ENCODE data around the gene CEP126. TPM values are rescaled to one million over a fixed set of nuclear protein-coding genes. Genes with fewer than 3 reads are reported as not detected.
A peak's percentile ranks its signal among the peaks of the same experiment; 100 is the strongest.

Gene CEP126
- total RNA-seq, 2 donors from 2014 or later: 2.6 to 3.6 TPM

DNA sequence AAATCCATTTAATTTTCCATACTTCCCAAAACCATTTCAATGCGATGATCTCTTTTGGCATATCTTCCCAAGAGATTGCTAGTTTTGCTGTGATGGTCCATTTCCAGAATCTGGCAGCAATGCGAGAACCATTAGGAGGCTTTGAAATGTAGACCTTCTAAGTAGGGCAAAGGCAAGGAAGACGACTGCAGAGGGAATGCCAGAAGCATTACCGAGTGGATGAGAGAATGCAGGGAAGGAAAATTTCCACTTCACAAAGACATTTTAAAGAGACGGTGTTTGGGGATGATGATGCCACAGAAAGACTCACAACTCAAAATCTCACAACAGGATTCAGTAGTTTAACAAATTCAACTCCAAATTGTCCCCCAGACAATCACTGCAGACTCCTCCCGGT lies 471 bp upstream of the CEP126 start:
- Histone ChIP-seq H3K9me3 (no peaks in the 10 kb centered on the region), H3K9ac (ENCODE audit: low read depth in 2 of 2, low read length in 2 of 2) (peak overlapping the region in 1 of 2 donors; percentile 62), H3K4me3 (peak overlapping the region; percentile 79), H3K27ac (peak overlapping the region; percentile 71), H3K36me3 (no peaks in the 10 kb centered on the region), H3K27me3 (no peaks in the 10 kb centered on the region), H3K4me1 (peaks cover 7% of the 10 kb centered on the region)
- TF ChIP-seq, protein P1, sequence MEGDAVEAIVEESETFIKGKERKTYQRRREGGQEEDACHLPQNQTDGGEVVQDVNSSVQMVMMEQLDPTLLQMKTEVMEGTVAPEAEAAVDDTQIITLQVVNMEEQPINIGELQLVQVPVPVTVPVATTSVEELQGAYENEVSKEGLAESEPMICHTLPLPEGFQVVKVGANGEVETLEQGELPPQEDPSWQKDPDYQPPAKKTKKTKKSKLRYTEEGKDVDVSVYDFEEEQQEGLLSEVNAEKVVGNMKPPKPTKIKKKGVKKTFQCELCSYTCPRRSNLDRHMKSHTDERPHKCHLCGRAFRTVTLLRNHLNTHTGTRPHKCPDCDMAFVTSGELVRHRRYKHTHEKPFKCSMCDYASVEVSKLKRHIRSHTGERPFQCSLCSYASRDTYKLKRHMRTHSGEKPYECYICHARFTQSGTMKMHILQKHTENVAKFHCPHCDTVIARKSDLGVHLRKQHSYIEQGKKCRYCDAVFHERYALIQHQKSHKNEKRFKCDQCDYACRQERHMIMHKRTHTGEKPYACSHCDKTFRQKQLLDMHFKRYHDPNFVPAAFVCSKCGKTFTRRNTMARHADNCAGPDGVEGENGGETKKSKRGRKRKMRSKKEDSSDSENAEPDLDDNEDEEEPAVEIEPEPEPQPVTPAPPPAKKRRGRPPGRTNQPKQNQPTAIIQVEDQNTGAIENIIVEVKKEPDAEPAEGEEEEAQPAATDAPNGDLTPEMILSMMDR (IDR thresholded peaks at IDR 0.05): no peak
- intact Hi-C loops (cut with DNase I): no loop called here
- DNase-seq: no peak

DNA sequence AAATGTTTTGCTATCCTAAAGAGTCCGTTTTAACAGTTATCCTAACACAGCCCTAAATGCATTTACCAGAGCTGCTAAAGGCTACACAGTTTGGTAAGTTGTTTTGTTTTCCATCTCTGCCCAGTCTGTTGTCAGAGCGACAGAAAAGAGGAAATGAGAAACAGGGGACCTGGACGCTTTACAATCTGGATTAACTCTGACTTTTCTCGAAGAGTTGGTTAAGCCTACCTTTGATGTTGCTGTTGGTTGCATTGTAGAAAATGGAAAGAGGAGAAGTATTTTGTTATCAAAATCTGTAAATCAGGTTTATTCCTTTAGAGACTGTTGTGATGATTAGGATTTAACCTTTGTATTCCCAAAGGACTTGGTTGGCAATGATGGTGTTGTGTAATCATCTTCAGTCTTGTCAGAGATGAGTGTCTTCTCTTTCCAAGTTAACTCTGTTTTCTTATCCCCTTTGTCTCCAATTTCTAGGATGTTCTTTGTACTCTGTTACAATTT lies 1.0 kb downstream of the CEP126 start:
- no peak for DNase-seq
- Histone ChIP-seq H3K9ac (ENCODE audit: low read depth in 2 of 2, low read length in 2 of 2) (peak overlapping the region; percentile 62), H3K9me3 (no peaks in the 10 kb centered on the region), H3K27me3 (no peaks in the 10 kb centered on the region), H3K4me1 (peaks cover 7% of the 10 kb centered on the region), H3K27ac (peak overlapping the region; percentile 71), H3K4me3 (peak overlapping the region; percentile 79), H3K36me3 (no peaks in the 10 kb centered on the region)
- TF ChIP-seq, protein P1 (IDR thresholded peaks at IDR 0.05): no peak
- intact Hi-C loops (cut with DNase I): no loop called here

DNA sequence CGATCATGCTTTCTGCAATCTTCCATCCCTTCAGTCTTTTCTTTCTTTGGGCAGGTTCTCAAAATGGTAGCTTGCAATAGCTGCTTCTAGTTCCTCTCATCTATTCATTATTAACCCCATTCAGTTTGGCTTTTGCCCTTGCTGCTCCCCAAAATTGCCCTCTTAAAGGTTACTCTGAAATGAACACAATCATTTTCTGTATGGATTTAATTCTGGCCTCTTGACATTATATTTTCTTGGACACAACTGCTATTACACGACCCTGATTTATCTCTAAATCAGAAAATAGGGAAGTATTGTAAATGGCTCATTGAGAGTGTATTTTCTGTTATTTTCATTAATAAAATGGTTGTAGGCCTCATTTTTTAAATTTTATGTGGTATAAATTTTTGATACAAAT lies 1.6 kb downstream of the CEP126 start, which contains the start of gene ANGPTL5:
Gene ANGPTL5, minus strand, starts transcription at position 101 of the 400 bp plus-strand sequence. CDS start 8,613 bp downstream, outside the sequence.
- TF ChIP-seq, protein P1 (IDR thresholded peaks at IDR 0.05): no peak
- no peak for DNase-seq
- H3K4me1 ChIP-seq: peaks cover 7% of the 10 kb centered on the region
- H3K36me3 ChIP-seq: no peaks in the 10 kb centered on the region
- no peaks in the 10 kb centered on the region for H3K27me3 ChIP-seq
- intact Hi-C loops (cut with DNase I): no loop called here
- H3K9ac ChIP-seq (ENCODE audit: low read depth in 2 of 2, low read length in 2 of 2): peak within 1 kb of the TSS; percentile 62
- H3K27ac ChIP-seq: peak within 1 kb of the TSS; percentile 71
- H3K4me3 ChIP-seq: peak within 1 kb of the TSS; percentile 79
- H3K9me3 ChIP-seq: no peaks in the 10 kb centered on the region

DNA sequence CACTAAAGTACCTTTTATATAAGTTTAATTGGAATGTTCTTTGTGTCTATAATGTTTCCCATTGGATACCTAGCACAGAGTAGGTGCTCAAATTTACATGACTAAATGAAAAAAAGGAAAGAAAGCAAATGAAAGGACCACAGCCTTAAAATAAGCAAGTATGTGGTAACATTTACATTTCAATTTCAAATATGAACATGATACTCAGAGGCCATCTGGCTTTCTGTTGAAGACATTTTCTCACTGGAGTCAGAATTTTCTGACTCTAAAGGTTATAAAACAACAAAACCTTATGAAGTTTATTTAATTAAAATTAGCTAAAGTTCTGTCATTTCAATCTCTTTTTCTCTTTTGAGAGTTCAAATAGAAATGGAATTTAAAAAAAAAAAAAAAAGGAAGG lies 2.4 kb downstream of the CEP126 start:
- intact Hi-C loops (cut with DNase I): no loop called here
- DNase-seq: no peak
- Histone ChIP-seq H3K36me3 (no peaks in the 10 kb centered on the region), H3K4me1 (peaks cover 7% of the 10 kb centered on the region), H3K9ac (ENCODE audit: low read depth in 2 of 2, low read length in 2 of 2) (no peak overlapping the region), H3K27ac (no peak overlapping the region), H3K9me3 (no peaks in the 10 kb centered on the region), H3K4me3 (no peak overlapping the region), H3K27me3 (no peaks in the 10 kb centered on the region)
- TF ChIP-seq, protein P1 (IDR thresholded peaks at IDR 0.05): no peak

DNA sequence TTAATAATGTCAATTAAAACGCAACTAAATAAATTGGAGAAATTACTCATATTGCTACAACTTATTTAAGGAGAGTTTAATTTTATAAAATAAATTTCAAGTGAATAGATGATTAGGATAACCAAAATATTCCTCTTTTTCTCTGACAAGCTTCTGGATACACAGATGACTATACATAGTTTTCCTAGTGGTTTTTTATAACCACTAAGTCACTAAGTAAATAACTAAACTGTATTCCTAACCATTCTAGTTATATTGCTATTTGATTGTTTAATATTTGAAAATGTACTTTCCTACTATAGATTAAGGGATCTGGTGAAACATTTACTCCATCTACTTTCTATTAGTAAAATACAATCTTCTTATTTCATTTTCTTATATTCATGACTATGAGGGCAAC lies 6.2 kb downstream of the CEP126 start:
- Histone ChIP-seq H3K9me3 (no peaks in the 10 kb centered on the region), H3K4me3 (no peak overlapping the region), H3K4me1 (no peaks in the 10 kb centered on the region), H3K9ac (ENCODE audit: low read depth in 2 of 2, low read length in 2 of 2) (no peak overlapping the region), H3K27me3 (no peaks in the 10 kb centered on the region), H3K36me3 (no peaks in the 10 kb centered on the region), H3K27ac (no peak overlapping the region)
- DNase-seq: no peak
- intact Hi-C loops (cut with DNase I): no loop called here
- TF ChIP-seq, protein P1 (IDR thresholded peaks at IDR 0.05): no peak
